Measurements from ENCODE around the gene MAP6D1.
"Not testable (repeated sequence)": the region's sequence is repeated elsewhere in the genome, so short reads cannot be mapped to it uniquely, and the experiment has no call there.

The MAP6D1 gene

DNA sequence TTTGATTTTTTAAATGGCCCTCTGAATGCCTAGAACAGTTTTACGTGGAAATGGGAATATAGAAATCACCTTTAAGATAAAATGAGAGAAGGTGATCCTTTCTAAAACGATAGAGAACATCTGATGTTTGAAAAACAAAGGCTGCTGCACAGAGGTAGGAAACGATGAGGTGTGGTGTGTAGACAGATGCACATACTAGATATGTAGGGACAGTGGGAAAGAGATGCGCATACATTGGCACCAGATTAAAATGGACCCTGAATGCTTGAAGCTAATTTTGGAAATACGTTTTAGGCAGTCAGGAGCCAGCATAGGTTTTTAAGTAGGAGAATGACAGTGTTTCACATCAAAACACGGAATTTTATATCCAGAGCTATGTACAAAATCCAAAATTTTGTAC is 29.0 kb downstream of the MAP6D1 start:
- no peak for DNase-seq

- DNase-seq = no peak
Observed at GRCh38 chr3:183794452-183794851, 30.9 kb downstream of the MAP6D1 start.

GRCh38 chr3:183792976-183793375 is 32.4 kb downstream of the MAP6D1 start:
- no peak for DNase-seq

GRCh38 chr3:183790700-183791099 is 34.7 kb downstream of the MAP6D1 start:
- no peak for DNase-seq

GRCh38 chr3:183789826-183790225 is 35.6 kb downstream of the MAP6D1 start:
- no peak for DNase-seq

DNA sequence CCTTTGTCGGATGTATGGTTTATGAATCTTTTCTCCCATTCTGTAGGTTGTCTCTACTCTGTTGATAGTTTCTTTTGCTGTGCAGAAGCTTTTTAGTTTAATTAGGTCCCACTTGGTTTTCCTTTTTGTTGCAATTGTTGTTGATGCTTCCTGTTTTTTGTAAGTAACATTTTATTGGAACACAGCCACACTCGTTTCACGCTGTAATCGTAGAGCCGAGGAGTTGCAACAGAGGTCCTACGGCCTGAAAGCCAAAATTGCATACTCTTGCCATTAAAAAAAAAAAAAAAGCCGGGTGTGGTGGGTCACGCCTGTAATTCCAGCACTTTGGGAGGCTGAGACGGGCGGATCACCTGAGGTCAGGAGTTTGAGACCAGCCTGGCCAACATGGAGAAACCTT is 40.9 kb downstream of the MAP6D1 start:
- not testable (repeated sequence) for DNase-seq

GRCh38 chr3:183782576-183783276 is 42.7 kb downstream of the MAP6D1 start:
- no peak for DNase-seq

- DNase-seq = no peak
Observed at GRCh38 chr3:183781246-183781645, 44.1 kb downstream of the MAP6D1 start.

DNA sequence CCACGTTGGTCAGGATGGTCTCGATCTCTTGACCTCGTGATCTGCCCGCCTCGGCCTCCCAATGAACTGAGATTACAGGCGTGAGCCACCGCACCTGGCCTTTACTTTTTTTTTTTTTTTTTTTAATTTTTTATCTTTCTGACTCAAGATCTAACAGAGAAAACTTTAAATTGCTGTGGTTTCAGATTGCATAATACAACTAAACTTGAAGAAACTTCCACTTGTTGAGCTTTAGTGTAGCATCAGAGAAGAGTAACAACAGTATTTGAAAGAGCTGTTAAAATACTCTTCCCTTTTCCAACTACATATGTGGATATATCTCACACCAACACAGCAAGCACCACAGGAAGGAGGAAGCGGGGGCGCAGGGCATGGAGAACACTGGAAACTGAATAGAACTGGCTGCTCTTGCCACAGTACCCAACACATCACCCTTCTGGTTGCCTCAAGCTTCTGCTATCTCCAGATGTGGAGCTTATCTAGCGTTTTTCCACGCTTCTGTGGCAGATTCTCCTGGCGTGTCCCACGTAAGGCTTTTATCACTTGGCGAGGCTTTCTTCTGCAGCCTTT is 45.4 kb downstream of the MAP6D1 start:
- DNase-seq = no peak

DNA sequence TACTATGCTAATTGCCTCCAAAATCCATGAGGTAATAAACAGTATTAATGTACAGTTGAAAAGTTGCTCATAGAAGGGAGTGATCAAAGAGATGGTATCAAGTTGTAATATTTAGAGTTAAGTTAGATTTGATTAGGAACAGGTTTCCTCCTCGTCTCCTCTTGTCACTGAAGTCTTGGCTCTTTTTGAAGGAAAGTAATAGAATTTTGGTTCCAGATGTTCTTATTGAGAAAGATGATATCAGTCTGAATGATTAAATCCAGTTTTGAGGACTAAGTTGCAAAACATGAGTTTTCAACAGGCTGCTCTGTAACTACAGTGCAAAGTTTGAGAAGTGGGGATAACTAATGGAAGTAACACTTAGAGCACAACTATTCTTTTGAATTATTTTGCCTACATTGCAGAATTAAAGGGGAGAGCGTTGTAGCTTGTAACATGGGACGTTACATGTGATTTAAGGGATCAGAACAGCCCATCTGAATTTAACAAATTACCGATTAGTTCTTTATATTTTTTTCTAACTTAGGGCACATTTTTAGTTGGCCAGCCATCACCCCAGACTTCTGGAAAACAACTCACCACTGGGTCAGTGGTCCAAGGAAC is 48.3 kb downstream of the MAP6D1 start:
- DNase-seq = no peak

- DNase-seq = not testable (repeated sequence)
Observed at GRCh38 chr3:183776451-183776850, 48.9 kb downstream of the MAP6D1 start.

DNA sequence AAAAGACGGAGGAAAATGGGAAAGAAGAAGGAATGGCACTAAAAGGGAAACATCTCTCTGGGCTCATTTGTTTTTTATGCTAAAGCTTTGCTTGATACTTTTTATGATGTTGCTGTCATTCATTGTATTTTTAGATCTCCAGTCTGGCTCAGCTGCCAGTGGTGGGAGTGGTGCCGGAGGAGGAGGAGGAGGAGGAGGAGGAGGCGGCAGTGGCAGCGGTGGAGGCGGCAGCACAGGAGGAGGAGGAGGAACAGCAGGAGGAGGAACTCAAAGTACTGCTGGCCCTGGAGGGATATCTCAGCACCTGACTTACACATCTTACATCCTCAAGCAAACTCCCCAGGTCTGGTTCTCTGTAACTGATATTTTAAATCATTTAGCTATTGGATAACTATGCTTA is 49.6 kb downstream of the MAP6D1 start:
- DNase-seq = no peak

GRCh38 chr3:183774631-183775030 is 50.7 kb downstream of the MAP6D1 start:
- DNase-seq = no peak

- DNase-seq = no peak
Observed at GRCh38 chr3:183769453-183769852, 55.9 kb downstream of the MAP6D1 start.

- DNase-seq = no peak
Observed at GRCh38 chr3:183768114-183768513, 57.3 kb downstream of the MAP6D1 start.

- DNase-seq = peak; percentile 30 to 66 (median 57)
Observed at GRCh38 chr3:183766745-183767606, 58.4 kb downstream of the MAP6D1 start.

GRCh38 chr3:183766107-183766506 is 59.3 kb downstream of the MAP6D1 start:
- no peak for DNase-seq
